Ascending aorta (tissue), 2 donors: ENCODE data around the gene BMPER. TPM values are rescaled to one million over a fixed set of nuclear protein-coding genes. Genes with fewer than 3 reads are reported as not detected.

Source experiments
- DNase-seq, 2 donors: peaks; one replicate each; pipeline ENCODE4 v3.0.0-alpha.2; 2019; ENCODE audit warnings: low spot score in 2 of 2
- H3K27ac ChIP-seq, 2 donors: fragments of 200-600 bp; sonication (generic); one replicate each; pipeline ENCODE4 v1.5.1; 2016 to 2017; ENCODE audit warnings: mild to moderate bottlenecking in 1 of 2
- H3K27me3 ChIP-seq: fragments of 200-600 bp; sonication (generic); one replicate; pipeline ENCODE4 v1.5.1; 2017
- H3K36me3 ChIP-seq, 2 donors: fragments of 200-600 bp; sonication (generic); one replicate each; pipeline ENCODE4 v1.5.1; 2016
- H3K4me1 ChIP-seq, 2 donors: fragments of 200-600 bp; sonication (generic); one replicate each; pipeline ENCODE4 v1.5.1; 2016 to 2017; ENCODE audit warnings: mild to moderate bottlenecking in 1 of 2
- H3K4me3 ChIP-seq, 2 donors: fragments of 200-600 bp; sonication (generic); one replicate each; pipeline ENCODE4 v1.5.1; 2016 to 2017; ENCODE audit warnings: mild to moderate bottlenecking in 1 of 2
- H3K9me3 ChIP-seq, 2 donors: fragments of 200-600 bp; sonication (generic); one replicate each; pipeline ENCODE4 v1.5.1; 2016
- CTCF ChIP-seq, 3 experiments: fragments of 200-600 bp in 2 of 3; fragments of 450-650 bp in 1 of 3; sonication (generic) in 2 of 3; IDR thresholded peaks; one replicate each; pipeline ENCODE4 v1.5.1; 2016 to 2019; ENCODE audit warnings: antibody characterized with exemption in 3 of 3, mild to moderate bottlenecking in 1 of 3, moderate library complexity in 1 of 3
- intact Hi-C: fragments of 100-400 bp; cut with DNase I; formaldehyde crosslinking; loops from one replicate; pipeline ENCODE4 v1.15.1; 2023
- total RNA-seq: library from RNA; depleted of rRNA; stranded (reverse); fragments of >200 nt; gene quantifications from one replicate; pipeline ENCODE4 v1.1.0, GENCODE V29; 2016

Gene BMPER
- total RNA-seq, 1 donor from 2014 or later: not detected

- Histone ChIP-seq H3K4me1 (peaks cover 0 to 13% of the 10 kb centered on the region in 2 donors), H3K4me3 (no peak overlapping the region), H3K27me3 (no peaks in the 10 kb centered on the region), H3K9me3 (no peaks in the 10 kb centered on the region), H3K36me3 (no peaks in the 10 kb centered on the region), H3K27ac (peak overlapping the region in 1 of 2 donors; percentile 2)
- TF ChIP-seq CTCF (IDR thresholded peaks at IDR 0.05): no peak
- peak in 1 of 2 donors; percentile 80 for DNase-seq
- intact Hi-C loops: loop anchor here (10.0 kb wide), 1 partner anchor 1261 kb away; the partner anchor contains the start of gene KBTBD2
These were observed 250.0 kb downstream of the BMPER start for GRCh38 chr7:34155220-34155908.

- H3K36me3 ChIP-seq: no peaks in the 10 kb centered on the region
- no peaks in the 10 kb centered on the region for H3K9me3 ChIP-seq
- DNase-seq: no peak
- no peaks in the 10 kb centered on the region for H3K27me3 ChIP-seq
- intact Hi-C loops: loop anchor here (10.0 kb wide), 1 partner anchor 1262 kb away; the partner anchor contains the start of gene KBTBD2
- H3K4me3 ChIP-seq: no peak overlapping the region
- H3K27ac ChIP-seq: peak overlapping the region in 1 of 2 donors; percentile 21
- TF ChIP-seq CTCF (IDR thresholded peaks at IDR 0.05): no peak
- H3K4me1 ChIP-seq: peaks cover 0 to 13% of the 10 kb centered on the region in 2 donors
These were observed 251.0 kb downstream of the BMPER start for GRCh38 chr7:34156336-34156735.

GRCh38 chr7:34157137-34157536 is 251.8 kb downstream of the BMPER start:
- intact Hi-C loops: loop anchor here (10.0 kb wide), 1 partner anchor 1262 kb away; the partner anchor contains the start of gene KBTBD2
- Histone ChIP-seq H3K9me3 (no peaks in the 10 kb centered on the region), H3K36me3 (no peaks in the 10 kb centered on the region), H3K27me3 (no peaks in the 10 kb centered on the region), H3K4me1 (peaks cover 0 to 13% of the 10 kb centered on the region in 2 donors), H3K27ac (peak overlapping the region in 1 of 2 donors; percentile 21), H3K4me3 (no peak overlapping the region)
- no peak for TF ChIP-seq CTCF (IDR thresholded peaks at IDR 0.05)
- DNase-seq: no peak

GRCh38 chr7:34158368-34159153 is 253.2 kb downstream of the BMPER start:
- intact Hi-C loops: loop anchor here (10.0 kb wide), 1 partner anchor 1264 kb away; the partner anchor contains the start of gene KBTBD2
- peak in 1 of 2 donors; percentile 77 for DNase-seq
- H3K9me3 ChIP-seq: no peaks in the 10 kb centered on the region
- no peaks in the 10 kb centered on the region for H3K36me3 ChIP-seq
- no peak overlapping the region for H3K4me3 ChIP-seq
- H3K27ac ChIP-seq: peak overlapping the region; percentile 47 to 57
- TF ChIP-seq CTCF (IDR thresholded peaks at IDR 0.05): no peak
- peaks cover 0 to 13% of the 10 kb centered on the region in 2 donors for H3K4me1 ChIP-seq
- H3K27me3 ChIP-seq: no peaks in the 10 kb centered on the region

- Histone ChIP-seq H3K27ac (no peak overlapping the region), H3K27me3 (no peaks in the 10 kb centered on the region), H3K9me3 (no peaks in the 10 kb centered on the region), H3K4me3 (no peak overlapping the region), H3K36me3 (no peaks in the 10 kb centered on the region), H3K4me1 (peaks cover 0 to 10% of the 10 kb centered on the region in 2 donors)
- intact Hi-C loops: no loop called here
- TF ChIP-seq CTCF (IDR thresholded peaks at IDR 0.05): no peak
- DNase-seq: no peak
These were observed 255.0 kb downstream of the BMPER start for GRCh38 chr7:34160261-34160752.
